ENCODE measurements around the gene ORAI2.

GRCh38 chr7:102434039-102434486 lies 688 bp downstream of the ORAI2 start:
- TF ChIP-seq, protein P1, sequence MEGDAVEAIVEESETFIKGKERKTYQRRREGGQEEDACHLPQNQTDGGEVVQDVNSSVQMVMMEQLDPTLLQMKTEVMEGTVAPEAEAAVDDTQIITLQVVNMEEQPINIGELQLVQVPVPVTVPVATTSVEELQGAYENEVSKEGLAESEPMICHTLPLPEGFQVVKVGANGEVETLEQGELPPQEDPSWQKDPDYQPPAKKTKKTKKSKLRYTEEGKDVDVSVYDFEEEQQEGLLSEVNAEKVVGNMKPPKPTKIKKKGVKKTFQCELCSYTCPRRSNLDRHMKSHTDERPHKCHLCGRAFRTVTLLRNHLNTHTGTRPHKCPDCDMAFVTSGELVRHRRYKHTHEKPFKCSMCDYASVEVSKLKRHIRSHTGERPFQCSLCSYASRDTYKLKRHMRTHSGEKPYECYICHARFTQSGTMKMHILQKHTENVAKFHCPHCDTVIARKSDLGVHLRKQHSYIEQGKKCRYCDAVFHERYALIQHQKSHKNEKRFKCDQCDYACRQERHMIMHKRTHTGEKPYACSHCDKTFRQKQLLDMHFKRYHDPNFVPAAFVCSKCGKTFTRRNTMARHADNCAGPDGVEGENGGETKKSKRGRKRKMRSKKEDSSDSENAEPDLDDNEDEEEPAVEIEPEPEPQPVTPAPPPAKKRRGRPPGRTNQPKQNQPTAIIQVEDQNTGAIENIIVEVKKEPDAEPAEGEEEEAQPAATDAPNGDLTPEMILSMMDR (IDR thresholded peaks at IDR 0.05) = no peak
- TF ChIP-seq EP300 (IDR thresholded peaks at IDR 0.05) (no peak), POLR2A (IDR thresholded peaks at IDR 0.05) (no peak)
